ENCODE data around the gene CPNE2. TPM values are rescaled to one million over a fixed set of nuclear protein-coding genes. Genes with fewer than 3 reads are reported as not detected.

CPNE2 gene
- total and polyA plus RNA-seq, 10 of the 15 experiments (the other 5 are each of a cell fraction or from before 2014, with no cell fraction given): 3.1 to 22.1 (median 9.9) TPM

DNA sequence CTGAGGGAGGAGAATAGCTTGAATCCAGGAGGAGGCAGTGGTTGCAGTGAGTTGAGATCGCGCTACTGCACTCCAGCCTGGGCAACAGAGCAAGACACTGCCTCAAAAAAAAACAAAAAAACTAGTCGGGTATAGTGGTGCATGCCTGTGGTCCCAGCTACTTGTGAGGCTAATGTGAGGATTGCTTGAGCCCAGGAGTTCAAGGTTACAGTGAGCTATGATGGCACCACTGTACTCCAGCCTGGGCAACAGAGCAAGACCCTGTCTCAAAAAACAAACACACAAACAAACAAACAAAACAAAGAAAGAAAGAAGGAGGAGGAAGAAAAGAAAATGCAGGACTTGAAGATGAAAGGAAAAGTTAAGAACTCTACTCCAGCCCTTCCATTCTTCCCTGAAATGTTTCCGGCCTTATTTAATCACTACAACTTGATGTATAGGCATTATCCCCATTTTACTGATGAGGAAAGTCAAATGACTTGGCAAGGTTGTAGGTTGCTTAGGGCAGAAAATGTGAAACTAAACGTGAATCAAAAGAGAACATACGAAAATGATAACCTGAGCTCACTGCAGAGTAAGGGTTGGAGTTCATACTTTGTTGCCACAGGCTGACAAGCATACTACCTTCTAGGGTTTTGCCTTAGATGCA lies 63.4 kb downstream of the CPNE2 start (continued):
- TF ChIP-seq, protein P1, sequence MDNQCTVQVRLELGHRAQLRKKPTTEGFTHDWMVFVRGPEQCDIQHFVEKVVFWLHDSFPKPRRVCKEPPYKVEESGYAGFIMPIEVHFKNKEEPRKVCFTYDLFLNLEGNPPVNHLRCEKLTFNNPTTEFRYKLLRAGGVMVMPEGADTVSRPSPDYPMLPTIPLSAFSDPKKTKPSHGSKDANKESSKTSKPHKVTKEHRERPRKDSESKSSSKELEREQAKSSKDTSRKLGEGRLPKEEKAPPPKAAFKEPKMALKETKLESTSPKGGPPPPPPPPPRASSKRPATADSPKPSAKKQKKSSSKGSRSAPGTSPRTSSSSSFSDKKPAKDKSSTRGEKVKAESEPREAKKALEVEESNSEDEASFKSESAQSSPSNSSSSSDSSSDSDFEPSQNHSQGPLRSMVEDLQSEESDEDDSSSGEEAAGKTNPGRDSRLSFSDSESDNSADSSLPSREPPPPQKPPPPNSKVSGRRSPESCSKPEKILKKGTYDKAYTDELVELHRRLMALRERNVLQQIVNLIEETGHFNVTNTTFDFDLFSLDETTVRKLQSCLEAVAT (IDR thresholded peaks at IDR 0.05): no peak
- TF ChIP-seq TAF1 (IDR thresholded peaks at IDR 0.05; ENCODE audit: borderline replicate concordance, low read depth, low read length): no peak
- TF ChIP-seq, protein P2, sequence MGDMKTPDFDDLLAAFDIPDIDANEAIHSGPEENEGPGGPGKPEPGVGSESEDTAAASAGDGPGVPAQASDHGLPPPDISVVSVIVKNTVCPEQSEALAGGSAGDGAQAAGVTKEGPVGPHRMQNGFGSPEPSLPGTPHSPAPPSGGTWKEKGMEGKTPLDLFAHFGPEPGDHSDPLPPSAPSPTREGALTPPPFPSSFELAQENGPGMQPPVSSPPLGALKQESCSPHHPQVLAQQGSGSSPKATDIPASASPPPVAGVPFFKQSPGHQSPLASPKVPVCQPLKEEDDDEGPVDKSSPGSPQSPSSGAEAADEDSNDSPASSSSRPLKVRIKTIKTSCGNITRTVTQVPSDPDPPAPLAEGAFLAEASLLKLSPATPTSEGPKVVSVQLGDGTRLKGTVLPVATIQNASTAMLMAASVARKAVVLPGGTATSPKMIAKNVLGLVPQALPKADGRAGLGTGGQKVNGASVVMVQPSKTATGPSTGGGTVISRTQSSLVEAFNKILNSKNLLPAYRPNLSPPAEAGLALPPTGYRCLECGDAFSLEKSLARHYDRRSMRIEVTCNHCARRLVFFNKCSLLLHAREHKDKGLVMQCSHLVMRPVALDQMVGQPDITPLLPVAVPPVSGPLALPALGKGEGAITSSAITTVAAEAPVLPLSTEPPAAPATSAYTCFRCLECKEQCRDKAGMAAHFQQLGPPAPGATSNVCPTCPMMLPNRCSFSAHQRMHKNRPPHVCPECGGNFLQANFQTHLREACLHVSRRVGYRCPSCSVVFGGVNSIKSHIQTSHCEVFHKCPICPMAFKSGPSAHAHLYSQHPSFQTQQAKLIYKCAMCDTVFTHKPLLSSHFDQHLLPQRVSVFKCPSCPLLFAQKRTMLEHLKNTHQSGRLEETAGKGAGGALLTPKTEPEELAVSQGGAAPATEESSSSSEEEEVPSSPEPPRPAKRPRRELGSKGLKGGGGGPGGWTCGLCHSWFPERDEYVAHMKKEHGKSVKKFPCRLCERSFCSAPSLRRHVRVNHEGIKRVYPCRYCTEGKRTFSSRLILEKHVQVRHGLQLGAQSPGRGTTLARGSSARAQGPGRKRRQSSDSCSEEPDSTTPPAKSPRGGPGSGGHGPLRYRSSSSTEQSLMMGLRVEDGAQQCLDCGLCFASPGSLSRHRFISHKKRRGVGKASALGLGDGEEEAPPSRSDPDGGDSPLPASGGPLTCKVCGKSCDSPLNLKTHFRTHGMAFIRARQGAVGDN (IDR thresholded peaks at IDR 0.05): no peak
- TF ChIP-seq, protein P3, sequence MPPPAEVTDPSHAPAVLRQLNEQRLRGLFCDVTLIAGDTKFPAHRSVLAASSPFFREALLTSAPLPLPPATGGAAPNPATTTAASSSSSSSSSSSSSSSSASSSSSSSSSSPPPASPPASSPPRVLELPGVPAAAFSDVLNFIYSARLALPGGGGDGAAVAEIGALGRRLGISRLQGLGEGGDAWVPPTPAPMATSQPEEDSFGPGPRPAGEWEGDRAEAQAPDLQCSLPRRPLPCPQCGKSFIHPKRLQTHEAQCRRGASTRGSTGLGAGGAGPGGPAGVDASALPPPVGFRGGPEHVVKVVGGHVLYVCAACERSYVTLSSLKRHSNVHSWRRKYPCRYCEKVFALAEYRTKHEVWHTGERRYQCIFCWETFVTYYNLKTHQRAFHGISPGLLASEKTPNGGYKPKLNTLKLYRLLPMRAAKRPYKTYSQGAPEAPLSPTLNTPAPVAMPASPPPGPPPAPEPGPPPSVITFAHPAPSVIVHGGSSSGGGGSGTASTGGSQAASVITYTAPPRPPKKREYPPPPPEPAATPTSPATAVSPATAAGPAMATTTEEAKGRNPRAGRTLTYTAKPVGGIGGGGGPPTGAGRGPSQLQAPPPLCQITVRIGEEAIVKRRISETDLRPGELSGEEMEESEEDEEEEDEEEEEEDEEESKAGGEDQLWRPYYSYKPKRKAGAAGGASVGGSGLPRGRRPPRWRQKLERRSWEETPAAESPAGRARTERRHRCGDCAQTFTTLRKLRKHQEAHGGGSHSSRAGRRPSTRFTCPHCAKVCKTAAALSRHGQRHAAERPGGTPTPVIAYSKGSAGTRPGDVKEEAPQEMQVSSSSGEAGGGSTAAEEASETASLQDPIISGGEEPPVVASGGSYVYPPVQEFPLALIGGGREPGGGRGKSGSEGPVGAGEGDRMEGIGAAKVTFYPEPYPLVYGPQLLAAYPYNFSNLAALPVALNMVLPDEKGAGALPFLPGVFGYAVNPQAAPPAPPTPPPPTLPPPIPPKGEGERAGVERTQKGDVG (CRISPR knock-in tag; IDR thresholded peaks at IDR 0.05): no peak
